Myocyte (in vitro differentiated cells): ENCODE results near the gene EIF2B2. TPM values are rescaled to one million over a fixed set of nuclear protein-coding genes. Genes with fewer than 3 reads are reported as not detected.
A peak's percentile ranks its signal among the peaks of the same experiment; 100 is the strongest.

ENCODE experiments used
- DNase-seq: peaks from one replicate; pipeline ENCODE4 v3.0.0-alpha.2; 2012; ENCODE audit warnings: low read depth
- total RNA-seq: library from RNA; depleted of rRNA; stranded (reverse); fragments of >200 nt; gene quantifications from 2 replicates; pipeline ENCODE4 v1.2.3, GENCODE V29; 2014

The EIF2B2 gene
- total RNA-seq, 1 donor from 2014 or later: 65.1 TPM

GRCh38 chr14:74973905-74974363 is 28.8 kb upstream of the EIF2B2 start:
- no peak for DNase-seq

DNA sequence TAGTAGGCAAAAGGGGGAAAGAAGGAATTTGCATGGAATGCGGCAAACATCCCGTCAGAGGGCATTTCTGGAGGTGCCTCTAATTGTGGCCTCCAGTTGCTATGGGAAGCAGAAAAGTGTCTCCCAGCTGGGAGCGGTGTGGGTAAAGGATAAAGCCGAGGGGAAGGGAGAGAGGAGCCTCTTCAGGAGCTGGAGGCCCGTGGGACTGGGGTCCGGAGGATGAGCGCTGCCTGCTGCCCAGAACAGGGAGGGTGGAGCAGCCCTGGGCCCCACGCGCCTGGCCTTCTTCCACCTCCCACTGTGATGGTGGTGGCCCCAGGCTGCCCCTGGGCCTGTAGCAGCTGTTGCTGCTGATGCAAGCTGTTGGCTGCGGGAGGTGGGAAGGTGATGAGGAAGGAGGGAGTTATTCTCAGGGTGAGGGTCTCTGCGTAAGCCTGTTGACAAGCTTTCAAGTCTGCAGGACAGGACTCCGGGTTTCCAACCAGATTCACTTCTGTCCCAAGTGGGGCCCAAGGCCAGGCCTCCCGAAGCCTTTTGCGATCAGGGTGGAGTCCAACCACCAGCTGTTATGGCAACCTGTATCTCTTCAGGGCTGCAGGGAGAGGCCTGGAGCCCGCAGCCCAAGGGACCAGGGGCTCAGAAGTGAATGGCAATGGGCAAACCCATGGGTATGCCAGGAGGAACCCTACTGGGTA is 28.2 kb upstream of the EIF2B2 start:
- peak; percentile 47 for DNase-seq

DNA sequence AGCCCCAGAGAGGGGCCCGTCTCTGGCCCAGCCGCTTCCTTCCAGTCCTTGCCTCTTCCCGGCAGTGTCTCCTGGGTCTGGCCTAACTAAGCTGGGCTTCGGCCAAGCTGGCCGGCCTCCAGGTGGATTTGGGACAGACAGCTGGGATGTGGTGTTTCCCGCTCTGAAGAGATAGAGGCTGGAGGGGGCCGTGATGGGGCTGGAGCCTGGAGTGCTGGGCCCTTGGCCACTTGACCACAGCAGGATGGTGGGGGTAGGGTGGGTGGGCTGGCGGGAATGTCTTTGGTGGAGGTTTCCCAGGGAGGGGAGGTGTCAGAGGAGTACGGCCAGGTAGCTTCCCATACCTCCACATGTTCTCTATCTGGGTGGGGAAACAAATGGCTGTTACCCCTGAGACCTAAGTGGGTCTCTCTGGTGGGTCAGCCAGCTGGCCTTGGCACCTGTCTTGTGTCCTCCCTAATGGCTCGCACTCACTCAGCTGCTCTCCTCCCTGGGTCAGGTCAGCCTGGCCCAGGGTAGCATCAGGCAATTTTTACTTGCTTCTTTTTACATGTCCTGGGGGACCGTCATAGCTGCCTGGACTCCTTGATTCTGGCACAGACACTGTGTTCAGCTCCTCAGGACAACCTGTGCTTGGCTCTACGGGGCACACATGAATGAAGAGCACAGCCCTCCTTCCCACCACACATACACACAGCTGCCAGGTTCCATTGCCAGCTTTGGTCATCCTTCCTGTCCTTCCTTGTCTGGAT is 27.5 kb upstream of the EIF2B2 start:
- DNase-seq: peak; percentile 91

DNA sequence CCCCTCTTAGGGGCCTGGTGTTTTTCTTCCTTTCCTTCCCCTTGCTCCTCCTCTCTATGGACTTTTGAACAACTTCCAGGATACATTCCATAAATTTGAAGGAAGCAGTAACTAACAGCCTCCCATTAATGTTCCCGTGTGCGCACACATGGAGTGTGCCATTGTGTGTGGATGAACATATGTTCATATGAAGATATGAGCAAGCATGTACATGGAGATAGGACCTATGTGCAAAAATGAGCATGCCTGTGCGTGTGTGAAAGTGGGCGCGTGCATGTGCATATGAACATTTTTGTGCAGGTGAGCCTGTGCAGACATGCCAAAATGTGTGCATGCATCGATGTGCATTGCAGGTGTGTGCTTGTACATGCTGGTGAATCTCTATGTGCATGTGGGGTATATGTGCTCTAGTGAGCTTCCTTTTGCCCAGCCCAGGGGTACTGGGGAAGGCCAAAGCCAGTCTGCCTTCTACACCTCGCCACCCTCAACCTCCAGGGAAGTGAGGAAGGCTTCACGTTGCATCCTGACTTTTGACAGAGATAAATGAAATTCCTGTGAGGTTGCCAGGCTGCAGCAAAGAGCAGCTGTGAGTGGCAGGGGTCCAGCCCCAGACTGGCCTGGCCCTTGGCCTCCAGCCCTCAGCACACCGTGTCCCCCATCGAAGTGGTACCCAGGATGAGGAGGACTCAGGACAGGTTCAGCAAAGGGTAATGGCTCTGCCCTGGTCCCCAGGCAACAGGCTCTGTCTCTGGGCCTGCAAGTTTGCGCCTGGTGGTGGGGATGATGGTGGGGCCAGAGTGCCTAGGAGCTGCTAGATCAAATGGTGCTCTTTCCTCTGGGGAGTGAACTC is 26.2 kb upstream of the EIF2B2 start:
- DNase-seq: no peak

DNA sequence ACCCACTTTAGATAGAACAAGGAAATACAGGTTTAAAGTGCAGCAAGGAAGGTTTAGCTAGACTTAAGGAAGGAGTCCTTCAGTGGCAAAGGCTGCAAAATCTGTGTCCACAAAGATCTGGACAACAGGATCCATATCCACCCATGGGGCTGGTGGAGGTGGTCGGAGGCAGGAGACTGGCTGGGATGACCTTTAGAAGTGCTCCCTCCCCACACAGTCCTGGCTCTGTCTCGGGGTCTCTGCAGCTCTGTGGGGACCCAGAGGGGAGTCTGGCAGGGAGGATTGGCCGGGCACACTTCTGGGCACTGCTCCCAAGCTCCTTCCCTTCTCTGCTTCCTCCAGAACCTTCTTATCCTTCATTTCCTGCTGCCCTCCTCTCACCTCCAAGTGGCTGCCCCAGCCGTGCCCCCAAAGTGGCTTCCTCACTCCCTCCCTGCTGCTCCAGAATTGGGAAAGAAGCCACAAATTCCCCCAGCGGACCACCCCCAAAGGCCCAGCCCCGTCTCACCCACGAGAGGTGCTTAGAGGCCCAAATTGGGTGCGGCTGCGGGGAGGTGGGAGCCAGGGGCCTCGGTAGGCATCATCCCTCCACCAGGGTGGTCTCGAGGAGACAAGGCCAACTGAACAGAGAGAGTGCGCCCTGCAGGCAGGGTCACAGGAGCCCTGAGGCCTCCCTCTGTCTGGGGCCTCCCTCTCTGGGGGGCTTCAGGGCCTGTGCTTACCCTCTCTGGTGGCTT is 25.4 kb upstream of the EIF2B2 start:
- DNase-seq: no peak

DNA sequence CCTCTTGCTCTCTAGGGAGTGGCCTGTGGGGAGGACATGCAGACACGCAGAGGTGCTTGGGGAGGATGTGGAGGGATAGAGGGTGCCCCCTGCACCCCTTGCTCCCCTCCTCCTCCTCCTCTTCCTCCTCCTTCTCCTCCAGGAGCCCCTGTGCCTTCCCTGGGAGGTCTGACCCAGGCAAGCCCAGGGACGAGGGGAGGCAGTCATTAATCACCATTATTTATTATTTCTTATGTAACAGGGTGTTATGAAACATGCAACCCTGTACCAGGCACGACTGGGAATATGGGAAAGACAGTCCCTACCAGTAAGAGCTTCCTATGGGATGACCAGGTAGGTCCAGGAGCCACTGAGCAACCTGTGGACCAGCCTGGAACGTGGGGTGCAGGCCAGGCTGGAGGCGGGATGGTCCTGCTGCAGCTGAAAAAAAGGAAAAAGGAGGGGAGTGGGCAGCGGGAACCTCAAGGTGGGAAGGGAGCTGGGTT is 24.8 kb upstream of the EIF2B2 start:
- DNase-seq: no peak

DNA sequence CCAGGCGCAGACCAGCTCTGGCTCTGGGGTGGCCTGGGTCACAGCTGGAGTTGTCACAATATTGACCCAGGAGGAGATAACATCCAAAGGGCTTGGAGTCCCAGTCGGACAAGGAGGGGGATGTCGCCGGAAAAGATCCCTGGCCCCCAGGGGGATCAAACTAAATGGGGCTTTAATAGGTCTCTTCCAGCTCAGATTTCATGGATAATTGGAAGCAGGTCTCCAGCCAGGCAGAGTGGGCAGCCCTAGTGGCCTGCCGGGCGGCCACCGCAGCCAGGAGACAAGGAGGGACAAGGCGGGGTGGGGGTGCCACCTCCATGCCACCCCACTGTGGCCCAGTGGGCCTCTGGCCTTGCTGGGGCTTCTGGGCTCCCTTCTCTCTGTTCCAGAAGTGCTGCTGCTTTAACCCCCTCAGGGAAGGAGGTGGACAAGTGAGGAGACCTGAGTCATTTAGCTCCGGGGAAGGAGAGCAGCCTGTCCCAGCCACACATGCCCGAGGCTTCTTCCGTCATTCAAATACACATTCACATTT is 24.2 kb upstream of the EIF2B2 start:
- DNase-seq: no peak

- no peak for DNase-seq
Observed at GRCh38 chr14:74979029-74979428, 23.7 kb upstream of the EIF2B2 start.

DNA sequence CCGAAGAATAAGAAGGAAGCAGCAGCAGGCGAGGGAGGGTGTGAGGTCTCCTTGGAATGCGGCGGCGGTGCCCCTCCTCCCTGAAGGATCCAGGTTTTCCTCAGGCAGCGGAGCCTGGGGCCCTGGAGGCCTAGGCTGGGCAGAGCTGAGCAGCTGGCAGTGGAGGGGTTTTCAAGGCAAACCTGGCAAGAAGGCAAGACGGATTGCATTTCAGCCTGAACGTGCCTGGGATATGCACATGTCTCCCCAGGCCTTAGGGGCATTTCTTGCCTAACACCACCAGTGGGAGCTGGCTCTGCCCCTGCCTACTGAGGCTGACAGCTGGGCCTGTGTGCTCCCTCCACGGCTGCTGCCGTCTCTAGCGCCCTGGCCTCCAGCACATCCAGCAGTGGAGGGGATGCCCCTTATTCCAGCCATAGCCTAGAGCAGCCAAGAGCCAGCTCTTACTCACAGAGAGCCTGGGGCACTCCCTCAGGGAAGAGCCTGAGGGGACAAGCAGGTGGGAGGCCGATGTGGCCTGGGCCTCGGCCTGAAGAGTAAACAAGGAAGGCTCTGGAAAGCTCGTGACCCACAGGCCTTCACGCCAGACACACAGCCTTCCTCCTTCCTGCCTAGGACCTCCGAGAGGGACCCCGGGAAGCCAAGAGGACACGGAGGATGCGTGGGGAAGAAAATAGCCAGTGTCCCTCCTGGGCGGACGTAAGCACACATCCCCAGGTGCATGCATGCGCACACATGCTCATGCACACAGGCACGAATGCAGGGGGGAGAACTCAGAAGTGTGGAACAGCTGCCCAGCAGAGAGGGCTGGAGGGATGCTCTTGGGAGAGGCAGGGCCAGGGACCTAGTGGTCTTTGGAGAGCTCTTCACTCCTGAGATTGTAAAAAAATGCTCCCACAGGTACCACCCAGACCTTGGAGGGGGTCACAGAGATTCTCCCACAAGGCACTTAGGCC is 23.0 kb upstream of the EIF2B2 start:
- peak; percentile 99 for DNase-seq

DNA sequence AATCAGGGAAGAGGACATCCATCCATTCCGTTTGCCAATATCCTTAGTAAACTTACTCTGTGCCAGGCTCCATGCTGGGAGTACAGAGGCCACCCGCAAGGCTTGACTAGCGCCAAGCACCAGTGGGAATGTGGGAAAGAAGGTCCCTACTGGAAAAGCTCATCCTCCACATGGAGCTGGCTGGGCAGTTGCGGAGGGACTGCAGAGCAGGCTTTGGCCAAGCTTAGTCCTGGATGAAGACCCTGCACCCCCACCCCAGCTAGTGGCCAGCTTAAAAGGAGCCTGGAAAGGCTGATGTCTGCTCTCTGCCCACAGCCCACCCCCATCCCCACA is 22.4 kb upstream of the EIF2B2 start:
- DNase-seq: peak; percentile 40

GRCh38 chr14:74980731-74981461 is 21.8 kb upstream of the EIF2B2 start:
- DNase-seq: peak; percentile 94

DNA sequence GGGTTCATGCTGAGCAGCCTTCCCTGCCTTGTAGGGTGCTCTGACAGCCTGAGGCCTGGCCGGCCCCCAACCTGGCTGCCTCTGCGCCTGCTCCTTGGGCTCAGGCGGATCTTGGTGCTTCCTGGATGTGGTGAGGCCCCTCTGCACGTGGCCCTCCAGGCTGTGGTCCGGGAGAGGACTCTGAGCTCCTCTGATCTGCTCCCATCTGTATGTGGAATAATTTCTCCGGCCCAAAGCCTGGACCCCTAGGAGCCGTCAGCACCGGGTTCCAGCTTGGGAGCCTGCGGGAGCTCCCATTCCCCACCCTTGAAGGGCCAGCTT is 21.3 kb upstream of the EIF2B2 start:
- DNase-seq: no peak

DNA sequence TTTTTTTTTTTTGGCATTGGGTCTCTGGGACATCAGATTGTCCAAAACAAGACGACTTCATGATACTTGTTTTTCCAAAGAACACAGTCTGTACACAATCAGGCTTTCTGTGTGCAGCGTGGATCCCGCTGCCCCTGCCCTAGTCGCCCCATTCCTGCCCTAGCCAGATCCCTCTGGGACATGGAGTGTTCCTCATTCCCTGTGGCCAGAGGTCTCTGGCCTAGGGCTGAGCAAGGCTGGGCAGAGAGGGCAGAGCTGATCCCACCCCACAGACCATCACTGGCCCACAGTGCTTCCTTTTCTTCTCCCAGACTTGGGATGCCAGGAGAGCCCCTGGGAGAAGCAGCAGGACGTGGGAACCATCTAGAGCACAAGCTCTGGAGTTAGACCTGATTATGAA is 20.9 kb upstream of the EIF2B2 start:
- DNase-seq: no peak

GRCh38 chr14:74982661-74983060 is 20.1 kb upstream of the EIF2B2 start:
- DNase-seq: no peak

- no peak for DNase-seq
Observed at GRCh38 chr14:74983343-74983742, 19.4 kb upstream of the EIF2B2 start.

GRCh38 chr14:74984236-74985027 is 18.3 kb upstream of the EIF2B2 start:
- DNase-seq: no peak

- no peak for DNase-seq
Observed at GRCh38 chr14:74985028-74985310, 17.8 kb upstream of the EIF2B2 start.

- DNase-seq: no peak
Observed at GRCh38 chr14:74985806-74986205, 16.9 kb upstream of the EIF2B2 start.

- DNase-seq: peak; percentile 97
Observed at GRCh38 chr14:74988131-74988530, 14.6 kb upstream of the EIF2B2 start.
